HG03095 (cell line): ENCODE results near the gene SBF2.
"Not testable (repeated sequence)": the region's sequence is repeated elsewhere in the genome, so short reads cannot be mapped to it uniquely, and the experiment has no call there.

Source experiments
- ATAC-seq: cut with Tn5 transposase; IDR thresholded peaks from one replicate; pipeline ENCODE4 v1.9.1; 2021; ENCODE audit warnings: moderate library complexity; ENCODE audit not compliant: unreplicated experiment

SBF2 gene

GRCh38 chr11:10029386-10030121, 264.5 kb downstream of the SBF2 start:
- no peak for ATAC-seq

DNA sequence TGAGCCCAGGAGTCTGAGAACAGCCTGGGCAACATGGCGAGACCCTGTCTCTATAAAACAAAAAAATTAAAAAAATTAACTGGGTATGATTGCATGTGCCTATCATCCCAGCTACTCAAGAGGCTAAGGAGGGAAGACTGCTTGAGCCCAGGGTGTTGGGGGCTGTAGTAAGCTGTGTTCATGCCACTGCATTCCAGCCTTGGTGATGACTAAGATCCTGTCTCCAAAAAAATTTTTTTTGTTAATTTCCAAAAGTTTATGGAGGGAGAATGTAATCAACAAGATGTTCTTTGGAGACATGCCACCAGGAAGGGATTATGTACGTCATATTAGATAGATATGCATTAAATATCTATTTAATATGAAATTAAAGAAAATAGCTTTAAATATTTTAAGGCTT, 267.5 kb downstream of the SBF2 start:
- ATAC-seq, result no peak

- no peak for ATAC-seq
These were observed 270.8 kb downstream of the SBF2 start for GRCh38 chr11:10023212-10023611.

DNA sequence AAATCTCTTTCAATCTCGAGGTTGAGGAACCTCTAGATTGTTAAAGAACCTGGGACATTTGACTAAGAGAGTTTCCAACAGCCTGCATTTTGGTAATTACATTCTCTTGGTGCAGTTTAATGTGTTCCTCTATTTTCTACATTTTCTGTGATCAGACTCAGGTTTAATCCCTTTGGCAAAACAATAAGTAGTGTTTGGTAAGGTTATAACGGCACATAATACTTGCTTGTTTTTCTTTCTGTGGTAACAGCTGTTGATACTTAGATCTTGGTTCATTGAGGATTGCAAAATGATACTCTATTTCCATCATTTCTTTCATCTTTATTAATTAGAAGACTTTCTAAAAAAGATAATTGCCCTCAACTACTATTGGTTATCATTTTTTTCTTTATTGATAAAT, 271.3 kb downstream of the SBF2 start:
- no peak for ATAC-seq

DNA sequence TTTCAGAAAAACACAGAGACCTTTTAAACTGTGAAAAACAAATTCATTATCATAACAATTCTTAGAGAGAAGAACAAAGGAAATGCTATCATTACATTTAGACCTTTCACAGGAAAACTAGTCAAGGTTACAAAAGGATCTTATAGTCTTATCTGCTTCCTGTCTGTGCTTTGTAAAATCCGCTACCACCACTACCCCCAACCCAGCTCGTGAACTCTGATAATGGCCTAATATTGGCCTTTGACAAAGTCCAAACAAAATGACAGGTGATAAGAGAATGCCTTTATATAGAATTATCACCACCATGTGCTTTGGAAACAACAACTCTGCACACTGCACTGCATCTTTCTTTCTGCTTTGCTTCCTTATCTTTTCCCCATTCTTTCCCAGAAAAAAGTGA, 272.5 kb downstream of the SBF2 start:
- no peak for ATAC-seq

DNA sequence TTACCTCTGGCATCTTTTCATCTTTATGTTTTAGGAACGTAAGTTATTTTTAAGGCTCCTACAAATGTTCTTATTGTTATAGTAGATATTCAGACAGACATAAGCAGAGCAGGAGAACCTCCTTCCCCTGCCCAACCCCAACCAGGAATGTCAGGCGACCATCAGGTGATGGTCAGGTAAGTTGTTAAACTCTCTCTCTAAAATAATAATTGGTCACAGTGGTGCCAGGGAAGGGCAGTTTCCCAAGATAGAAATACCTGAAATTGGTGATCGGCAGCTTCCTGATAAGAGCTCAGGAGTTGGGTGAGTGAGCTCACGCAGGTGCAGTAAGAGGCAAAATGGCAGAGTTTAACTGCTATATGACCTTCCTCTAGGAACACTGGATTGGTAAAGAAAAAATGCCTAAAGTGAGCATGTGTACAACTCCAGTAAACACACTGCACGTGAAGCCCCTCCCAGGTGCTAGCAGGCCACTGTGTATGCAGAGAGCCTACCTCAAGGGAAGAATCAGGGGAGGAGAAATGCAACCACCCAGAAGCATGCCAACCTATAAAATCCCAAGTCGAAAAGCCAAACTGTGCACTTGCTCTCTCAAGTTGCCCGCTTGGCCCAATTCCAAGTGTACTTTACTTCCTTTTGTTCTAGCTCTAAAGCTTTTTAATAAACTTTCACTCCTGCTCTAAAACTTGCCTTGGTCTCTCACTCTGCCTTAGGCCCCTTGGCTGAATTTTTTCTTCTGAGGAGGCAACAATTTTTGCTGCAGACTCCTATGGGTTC, 273.9 kb downstream of the SBF2 start:
- no peak for ATAC-seq

DNA sequence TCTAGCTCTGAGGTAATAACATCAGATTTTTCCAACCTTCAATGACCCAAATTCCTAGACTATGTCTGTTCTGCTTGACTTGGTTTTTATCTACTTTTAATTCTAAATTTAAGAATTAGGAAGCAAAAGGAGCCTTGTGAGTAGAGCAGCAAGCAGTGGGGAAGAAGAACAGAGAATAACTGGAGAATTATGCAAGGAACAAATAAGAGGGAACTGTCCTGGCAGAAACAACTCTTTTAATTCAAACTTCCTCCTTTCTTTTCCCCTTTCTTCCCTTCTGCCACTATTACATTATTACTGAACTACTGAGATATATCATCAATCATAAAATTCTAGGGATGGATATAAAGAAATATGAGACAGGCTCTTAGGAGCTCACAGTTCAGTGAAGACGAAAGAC, 276.1 kb downstream of the SBF2 start:
- ATAC-seq, result no peak

GRCh38 chr11:10017050-10017449, 277.0 kb downstream of the SBF2 start:
- ATAC-seq, result no peak

- ATAC-seq, result no peak
These were observed 282.0 kb downstream of the SBF2 start for GRCh38 chr11:10012068-10012467.

- ATAC-seq, result no peak
These were observed 288.0 kb downstream of the SBF2 start for GRCh38 chr11:10005955-10006525.

GRCh38 chr11:10004526-10005113, 289.4 kb downstream of the SBF2 start:
- ATAC-seq, result no peak

GRCh38 chr11:10002221-10002620, 291.8 kb downstream of the SBF2 start:
- no peak for ATAC-seq

DNA sequence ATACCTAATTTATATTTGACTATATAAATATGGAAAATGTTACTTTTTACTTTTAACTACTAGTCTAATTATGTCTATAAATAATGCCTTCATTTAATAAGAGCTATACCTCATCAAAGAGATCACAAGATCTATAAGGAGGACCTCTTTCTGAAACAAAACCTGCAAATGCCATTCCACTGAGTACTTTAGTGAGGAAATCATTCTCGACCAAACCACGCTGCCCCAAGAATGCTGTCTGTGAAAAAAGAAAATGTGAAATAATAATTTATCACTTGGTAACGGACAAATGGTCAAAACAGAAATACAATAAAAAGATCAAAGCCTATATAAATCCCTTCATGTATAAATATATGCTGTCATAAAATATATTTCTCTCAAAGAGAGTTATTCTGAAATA, 301.7 kb downstream of the SBF2 start:
- ATAC-seq, result no peak

- ATAC-seq, result no peak
These were observed 303.6 kb downstream of the SBF2 start for GRCh38 chr11:9990221-9990973.

DNA sequence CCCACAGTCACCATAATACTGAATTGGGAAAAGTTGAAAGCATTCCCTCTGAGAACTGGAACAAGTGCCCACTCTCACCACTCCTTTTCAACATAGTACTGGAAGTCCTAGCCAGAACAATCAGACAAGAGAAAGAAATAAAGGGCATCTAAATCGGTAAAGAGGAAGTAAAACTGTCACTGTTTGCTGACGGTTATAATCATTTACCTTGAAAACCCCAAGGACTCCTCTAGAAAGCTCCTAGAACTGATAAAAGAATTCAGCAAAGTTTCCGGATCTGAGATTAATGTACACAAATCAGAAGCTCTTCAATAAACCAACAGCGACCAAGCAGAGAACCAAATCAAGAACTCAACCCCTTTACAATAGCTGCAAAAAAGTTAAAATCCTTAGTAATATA, 306.7 kb downstream of the SBF2 start:
- ATAC-seq, result not testable (repeated sequence)

DNA sequence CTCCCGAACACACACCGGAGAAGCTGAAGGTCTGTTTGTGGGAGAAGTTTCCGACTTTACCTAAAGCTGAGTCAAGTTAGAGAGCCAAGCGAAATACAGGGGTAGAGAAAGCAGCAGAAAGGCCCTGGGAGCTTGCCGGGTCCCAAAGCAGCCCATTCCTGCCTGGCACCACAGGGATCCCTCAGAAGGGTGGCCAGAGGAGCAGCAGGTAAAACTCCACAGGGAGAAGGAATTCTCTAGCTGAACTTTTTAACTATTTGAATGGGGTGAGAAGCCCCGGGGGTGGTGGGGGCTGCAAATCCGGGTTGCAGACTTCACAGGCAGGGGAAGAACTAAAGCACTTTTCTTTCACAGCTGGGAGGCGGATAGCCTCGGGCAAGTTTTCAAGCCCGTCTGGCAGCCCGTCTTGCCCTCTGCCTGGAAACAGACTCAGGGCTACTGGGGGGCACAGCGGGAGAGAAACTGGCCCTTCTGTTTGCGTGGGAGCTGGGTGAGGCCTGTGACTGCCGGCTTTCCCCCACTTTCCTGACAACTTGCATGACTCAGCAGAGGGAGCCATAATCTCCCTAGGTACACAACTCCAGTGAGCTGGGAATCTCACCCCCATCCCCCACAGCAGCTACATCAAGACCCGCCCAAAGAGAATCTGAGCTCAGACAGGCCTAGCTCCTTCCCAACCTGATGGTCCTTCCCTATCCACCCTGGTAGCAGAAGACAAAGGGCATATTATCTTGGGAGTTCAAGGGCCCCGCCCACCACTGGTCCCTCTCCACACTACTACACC, 311.0 kb downstream of the SBF2 start:
- no peak for ATAC-seq

GRCh38 chr11:9982127-9982795, 311.8 kb downstream of the SBF2 start:
- ATAC-seq, result no peak

DNA sequence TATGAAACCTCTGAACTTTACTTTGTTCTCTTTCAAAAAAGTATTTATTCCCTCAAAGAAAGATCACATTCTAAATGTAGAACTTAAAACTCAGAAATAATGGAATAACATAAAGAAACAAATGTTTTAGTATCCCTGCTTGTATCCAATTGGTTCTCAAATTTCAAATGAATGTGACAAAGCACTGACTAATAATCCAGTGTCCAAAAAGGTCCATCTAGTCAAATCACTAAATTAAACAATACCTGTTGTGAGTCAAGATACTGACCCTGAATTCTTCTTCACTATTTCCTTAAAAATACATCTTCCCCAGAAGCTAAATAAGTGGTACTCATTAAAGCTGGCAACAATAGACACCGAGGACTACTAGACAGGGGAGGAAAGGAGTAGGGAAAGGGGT, 313.1 kb downstream of the SBF2 start:
- ATAC-seq, result no peak

DNA sequence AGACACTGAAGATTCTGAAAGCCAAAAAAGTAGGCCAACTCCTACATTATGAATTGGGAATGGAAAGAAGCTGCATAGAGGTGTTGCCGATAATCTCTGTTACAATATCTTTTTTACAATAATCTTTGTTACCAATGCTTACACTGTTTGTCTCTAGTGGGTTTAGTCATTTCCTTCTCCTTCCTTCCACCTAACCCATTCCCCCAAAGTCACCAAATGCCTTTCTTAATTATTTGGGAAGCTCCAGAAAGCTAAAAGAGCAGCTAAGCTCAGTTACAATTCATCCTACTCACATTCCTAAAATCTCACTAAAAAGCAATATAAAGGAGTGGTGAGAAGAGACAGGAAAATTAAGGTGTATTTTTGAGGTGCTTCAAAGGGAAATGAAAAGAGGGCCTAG, 316.5 kb downstream of the SBF2 start:
- ATAC-seq, result no peak

- no peak for ATAC-seq
These were observed 319.6 kb downstream of the SBF2 start for GRCh38 chr11:9974375-9974774.
